HCEC 1CT (cell line): ENCODE data around the gene PKLR.
"Not testable (repeated sequence)": the region's sequence is repeated elsewhere in the genome, so short reads cannot be mapped to it uniquely, and the experiment has no call there.

Source experiments
- DNase-seq: peaks from one replicate; pipeline ENCODE4 v3.0.0-alpha.2; 2017

The PKLR gene

GRCh38 chr1:155301342-155301841 lies at the start of gene PKLR:
PKLR (minus strand) TSS chr1:155301438; CDS start chr1:155301395, 43 bp downstream.
- no peak for DNase-seq

DNA sequence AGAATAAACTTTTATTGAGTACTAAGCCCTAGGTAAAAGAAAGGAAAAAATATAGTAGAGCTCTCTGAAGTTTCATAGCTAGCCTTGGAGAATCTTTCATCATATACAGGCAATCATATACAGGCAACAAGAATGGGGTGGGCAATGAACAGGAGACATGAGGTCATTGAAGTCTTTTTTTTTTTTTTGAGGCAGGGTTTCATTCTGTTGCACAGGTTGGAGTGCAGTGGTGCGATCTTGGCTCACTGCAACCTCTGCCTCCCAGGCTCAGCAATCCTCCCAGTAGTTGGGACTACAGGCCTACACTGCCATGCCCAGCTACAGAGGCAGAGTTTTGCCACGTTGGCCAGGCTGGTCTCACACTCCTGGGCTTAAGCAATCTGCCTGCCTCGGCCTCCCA lies 41.6 kb upstream of the PKLR start:
- DNase-seq, result no peak

GRCh38 chr1:155339515-155340097 lies 38.4 kb upstream of the PKLR start:
- DNase-seq, result no peak

GRCh38 chr1:155334962-155335361 lies 33.7 kb upstream of the PKLR start:
- DNase-seq, result no peak

GRCh38 chr1:155329980-155330598 lies 28.9 kb upstream of the PKLR start:
- no peak for DNase-seq

GRCh38 chr1:155328856-155329255 lies 27.6 kb upstream of the PKLR start:
- DNase-seq, result not testable (repeated sequence)

DNA sequence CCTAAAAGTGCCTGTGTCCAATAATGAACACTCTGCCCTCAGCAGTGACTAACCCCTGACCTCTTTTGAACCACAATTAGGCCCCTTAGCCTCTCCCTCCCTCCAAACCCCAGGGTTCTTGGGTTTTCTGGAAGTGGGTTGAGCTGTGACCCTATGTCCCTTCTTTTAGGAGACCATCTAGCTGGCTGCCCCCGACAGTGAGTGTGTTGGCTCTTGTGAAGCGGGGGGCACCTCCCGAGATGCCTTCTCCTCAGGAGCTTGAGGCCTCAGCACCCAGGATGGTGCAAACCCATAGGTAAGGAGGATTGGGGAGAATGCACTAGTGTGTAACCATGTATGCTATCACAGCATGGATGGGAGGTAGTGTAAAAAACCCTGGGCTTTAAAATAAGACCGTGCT lies 26.7 kb upstream of the PKLR start:
- no peak for DNase-seq

GRCh38 chr1:155326631-155327037 lies 25.4 kb upstream of the PKLR start:
- DNase-seq, result no peak

GRCh38 chr1:155326020-155326526 lies 24.8 kb upstream of the PKLR start:
- no peak for DNase-seq

DNA sequence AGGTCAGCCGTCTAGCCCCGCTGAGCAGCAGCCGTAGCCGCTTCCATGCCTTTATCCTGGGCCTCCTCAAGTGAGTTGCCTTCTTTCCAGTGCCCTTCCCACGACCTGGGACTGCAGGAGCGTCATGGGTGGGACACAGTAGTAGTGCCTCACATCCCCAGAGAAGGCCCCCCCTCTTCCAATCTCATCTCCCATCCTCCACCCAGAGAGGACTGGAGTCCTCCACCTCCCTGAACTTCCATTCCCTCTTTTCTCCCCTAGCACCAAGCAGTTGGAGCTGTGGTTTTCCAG lies 24.3 kb upstream of the PKLR start:
- no peak for DNase-seq

DNA sequence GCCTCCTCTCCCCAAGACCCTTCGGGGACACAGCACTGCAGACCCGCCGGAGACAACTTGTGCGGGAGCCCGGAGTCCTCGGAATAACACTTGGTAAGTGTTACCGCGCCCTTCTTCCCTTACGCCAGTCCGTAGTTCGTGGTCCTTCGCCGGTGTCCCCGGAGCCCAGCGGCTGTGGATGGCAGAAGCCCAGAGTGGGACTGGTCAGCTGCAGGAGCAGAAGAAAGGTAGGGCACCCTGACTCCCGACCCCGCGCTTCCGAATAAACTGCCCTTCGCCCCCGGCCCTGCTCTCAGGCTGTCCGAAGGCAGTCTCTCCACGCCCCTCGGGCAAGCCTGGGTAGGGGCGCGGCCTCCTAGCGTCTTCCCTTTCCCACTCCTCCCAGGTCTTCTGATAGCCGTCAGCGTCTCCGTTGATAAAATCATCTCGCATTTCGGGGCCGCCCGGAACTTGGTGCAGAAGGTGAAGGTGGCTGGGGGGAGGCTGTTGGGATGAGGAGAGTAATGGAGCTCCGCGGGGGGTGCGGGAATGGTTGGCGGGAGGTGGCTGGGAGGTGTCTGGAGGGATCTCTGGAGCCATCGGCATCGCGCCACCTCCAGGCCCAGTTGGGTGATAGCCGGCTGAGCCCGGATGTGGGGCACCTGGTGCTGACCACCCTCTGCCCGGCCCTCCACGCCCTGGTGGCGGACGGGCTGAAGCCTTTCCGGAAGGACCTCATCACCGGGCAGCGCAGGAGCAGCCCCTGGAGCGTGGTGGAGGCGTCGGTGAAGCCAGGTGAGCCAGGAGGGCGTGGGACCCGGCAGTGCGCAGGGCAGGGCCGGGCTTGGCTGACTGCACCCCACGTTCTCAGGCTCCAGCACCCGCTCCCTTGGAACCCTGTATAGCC lies 23.7 kb upstream of the PKLR start:
- peak; percentile 71 for DNase-seq

DNA sequence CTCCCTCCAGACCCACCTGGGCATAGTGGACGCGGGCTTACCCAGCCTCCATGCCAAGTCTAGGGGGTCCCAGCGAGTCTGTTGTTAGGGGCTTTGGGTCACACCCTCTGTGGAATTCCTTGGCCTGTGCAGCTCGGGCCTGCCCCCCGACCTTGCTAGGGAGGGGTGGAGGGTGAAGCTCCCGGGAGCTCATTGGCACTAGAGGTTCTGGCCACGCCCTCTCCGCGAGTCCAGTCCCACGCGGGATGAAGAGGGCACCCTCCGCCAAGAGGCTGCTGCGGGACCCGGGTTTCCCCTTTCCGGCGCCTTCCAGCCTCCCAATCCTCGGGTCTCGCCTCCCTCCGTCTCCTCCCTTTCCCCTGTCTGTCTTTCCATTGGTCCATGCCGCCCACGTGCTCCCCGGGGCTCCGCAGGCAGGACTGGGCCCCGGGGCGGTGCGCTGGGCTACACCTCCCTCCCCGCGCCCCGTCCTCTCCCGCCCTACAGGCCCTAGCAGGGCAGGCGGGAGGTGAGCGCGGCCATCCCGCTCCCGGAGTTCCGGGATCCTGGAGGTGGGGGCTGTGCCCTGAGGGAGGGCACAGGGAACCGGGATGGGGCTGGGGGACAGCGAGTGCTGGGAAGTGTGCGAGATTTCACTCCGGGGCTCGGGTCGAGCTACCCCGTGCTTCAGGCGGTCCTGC lies 22.9 kb upstream of the PKLR start:
- peak; percentile 98 for DNase-seq

DNA sequence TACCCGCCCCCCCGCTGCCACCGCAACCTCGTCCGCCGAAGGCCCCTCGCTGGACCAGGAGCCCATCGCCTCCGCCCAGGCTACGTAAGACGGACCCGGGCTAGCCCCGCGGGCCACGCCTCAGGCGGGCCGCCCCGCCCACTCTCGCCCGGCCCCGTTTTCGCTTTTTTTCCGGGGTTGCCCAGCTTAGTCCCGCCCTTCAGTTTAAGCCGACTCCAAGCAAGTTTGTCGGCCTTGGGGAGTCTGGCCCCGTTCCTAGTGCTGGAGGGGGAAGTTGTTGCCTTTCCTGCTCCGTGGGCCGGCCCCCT lies 22.4 kb upstream of the PKLR start:
- peak; percentile 91 for DNase-seq

DNA sequence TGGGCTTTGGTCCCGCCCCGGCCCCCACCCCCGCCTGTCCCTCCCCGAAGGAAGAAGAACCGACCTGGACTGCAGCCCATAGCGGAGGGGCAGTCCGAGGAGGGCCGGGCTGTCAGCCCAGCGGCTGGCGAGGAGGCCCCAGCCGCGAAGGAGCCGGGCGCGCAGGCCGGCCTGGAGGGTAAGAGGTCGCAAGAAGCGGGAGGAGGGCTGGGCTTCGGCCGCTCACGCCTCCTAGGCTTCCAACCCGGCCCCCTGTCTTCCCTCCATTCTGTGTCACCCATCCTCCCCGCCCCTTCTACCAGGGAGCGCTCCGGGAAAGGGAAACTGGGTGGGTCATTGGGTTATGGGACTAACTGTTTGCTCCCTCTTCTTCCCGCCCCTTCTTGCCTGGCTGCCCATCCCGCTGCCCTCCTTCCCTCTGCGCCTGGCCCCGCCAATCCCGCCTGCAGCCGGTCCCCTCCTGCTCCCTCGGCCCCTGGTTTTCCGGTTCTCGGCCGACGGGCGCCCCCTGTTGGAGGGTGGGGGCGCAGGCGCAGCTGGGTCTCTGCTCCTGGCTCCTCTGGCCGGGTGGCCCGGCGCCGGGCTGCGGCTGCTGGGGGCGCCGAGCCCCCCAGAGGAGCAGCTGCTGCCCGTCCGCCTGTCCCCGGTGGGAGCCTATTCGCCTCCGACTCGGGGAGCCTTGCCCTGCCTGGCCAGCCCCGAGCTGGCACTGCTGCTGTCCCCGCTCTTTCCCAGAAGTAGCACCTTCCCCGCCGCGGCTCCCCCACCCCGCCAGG lies 21.9 kb upstream of the PKLR start:
- peak; percentile 98 for DNase-seq

DNA sequence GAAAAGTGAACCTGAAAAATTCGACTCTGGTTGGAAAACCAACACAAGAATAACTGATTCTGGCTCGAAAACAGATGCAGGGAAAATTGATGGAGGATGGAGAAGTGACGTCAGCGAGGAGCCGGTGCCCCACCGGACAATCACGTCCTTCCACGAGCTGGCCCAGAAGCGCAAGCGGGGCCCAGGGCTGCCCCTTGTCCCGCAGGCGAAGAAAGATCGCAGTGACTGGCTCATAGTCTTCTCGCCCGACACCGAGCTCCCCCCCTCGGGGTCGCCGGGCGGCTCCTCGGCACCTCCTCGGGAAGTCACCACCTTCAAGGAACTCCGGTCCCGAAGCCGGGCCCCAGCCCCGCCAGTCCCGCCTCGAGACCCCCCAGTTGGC lies 21.3 kb upstream of the PKLR start:
- DNase-seq, result peak; percentile 28

DNA sequence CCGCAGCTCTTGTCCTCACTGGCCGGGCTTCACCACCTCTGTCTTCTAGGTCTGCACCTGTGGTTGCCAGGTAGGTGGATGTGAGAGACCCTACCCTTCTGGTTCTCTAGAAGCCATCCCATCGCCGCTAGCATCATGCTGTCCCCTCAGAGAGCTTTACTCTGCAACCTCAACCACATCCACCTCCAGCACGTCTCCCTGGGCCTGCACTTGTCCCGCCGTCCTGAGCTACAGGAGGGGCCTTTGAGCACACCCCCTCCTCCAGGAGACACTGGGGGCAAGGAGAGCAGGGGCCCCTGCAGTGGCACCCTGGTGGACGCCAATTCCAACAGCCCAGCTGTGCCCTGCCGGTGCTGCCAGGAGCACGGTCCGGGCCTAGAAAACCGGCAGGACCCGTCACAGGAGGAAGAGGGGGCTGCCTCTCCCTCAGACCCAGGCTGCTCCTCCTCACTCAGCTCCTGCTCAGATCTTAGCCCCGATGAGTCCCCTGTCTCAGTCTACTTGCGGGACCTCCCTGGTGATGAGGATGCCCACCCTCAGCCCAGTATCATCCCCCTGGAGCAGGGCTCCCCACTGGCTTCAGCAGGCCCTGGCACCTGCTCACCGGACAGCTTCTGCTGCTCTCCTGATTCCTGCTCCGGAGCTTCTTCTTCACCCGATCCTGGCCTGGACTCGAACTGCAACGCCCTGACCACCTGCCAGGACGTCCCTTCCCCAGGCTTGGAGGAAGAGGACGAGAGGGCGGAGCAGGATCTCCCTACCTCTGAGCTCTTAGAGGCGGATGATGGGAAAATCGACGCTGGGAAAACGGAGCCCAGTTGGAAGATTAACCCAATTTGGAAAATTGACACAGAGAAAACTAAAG lies 20.6 kb upstream of the PKLR start:
- no peak for DNase-seq

- no peak for DNase-seq
Observed at GRCh38 chr1:155320661-155321617, 19.7 kb upstream of the PKLR start, which contains the start of gene RUSC1. RUSC1 (plus strand) TSS chr1:155320894; CDS start chr1:155321774, 880 bp downstream.

DNA sequence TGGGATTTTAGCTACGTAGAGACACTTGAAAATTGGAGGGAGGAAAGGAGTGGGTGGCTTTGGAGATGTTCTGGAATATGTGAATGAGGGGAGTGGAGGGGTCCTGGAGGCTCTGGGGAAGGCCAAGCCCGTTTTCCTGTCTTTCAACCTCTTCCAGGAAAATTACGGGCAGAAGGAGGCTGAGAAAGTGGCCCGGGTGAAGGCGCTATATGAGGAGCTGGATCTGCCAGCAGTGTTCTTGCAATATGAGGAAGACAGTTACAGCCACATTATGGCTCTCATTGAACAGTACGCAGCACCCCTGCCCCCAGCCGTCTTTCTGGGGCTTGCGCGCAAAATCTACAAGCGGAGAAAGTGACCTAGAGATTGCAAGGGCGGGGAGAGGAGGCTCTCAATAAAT lies 19.0 kb upstream of the PKLR start:
- no peak for DNase-seq

DNA sequence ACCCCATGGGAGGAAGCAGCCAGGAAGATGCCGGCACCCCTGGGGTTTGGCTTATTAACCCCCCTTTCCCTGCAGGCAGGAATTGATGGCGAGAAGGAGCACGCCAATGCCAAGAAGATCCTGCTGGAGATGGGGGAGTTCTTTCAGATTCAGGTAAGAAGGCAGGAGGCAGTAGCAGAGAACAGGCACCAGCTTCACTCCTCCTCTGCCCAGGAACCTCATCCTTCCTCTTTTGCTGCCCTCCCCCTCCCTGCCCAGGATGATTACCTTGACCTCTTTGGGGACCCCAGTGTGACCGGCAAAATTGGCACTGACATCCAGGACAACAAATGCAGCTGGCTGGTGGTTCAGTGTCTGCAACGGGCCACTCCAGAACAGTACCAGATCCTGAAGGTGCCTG lies 18.3 kb upstream of the PKLR start:
- no peak for DNase-seq

DNA sequence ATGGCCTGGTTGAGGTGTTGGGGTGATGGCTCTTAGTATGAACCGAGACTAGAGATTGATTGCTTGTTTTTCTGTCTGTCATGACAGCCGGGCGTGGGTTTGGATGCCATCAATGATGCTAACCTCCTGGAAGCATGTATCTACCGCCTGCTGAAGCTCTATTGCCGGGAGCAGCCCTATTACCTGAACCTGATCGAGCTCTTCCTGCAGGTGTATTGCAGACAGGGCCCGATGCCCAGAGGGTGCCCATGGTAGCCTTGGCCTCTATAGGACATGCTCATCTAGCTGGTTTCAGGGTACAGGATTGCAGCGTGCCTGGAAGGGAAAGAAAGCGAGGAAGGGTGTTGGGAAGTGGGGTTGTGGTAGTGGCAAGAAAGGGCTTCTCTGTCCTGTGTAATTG lies 16.8 kb upstream of the PKLR start:
- DNase-seq, result no peak
